ENCODE data around the gene PSMD2. TPM values are rescaled to one million over a fixed set of nuclear protein-coding genes. Genes with fewer than 3 reads are reported as not detected.

Gene PSMD2
- total RNA-seq, 1 experiment from 2014 or later, result 302 TPM

DNA sequence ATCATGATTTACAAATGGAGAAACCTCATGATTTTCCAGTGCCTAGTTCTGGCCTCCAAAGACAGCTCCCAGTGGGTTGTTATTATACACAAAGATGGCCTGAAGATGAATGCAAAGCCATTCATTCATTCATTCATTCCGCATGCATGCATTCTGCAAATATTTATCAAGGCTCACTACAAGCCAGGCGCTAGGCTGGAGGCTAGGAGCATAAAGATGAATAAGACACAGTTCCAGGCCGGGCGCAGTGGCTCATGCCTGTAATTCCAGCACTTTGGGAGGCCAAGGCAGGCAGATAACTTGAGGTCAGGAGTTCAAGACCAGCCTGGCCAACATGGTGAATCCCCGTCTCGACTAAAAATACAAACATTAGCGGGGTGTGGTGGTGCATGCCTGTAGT, 2.4 kb upstream of the PSMD2 start:
- peaks cover 15% of the 10 kb centered on the region for H3K36me3 ChIP-seq
- no peaks in the 10 kb centered on the region for H3K4me1 ChIP-seq
- H3K27me3 ChIP-seq, result no peaks in the 10 kb centered on the region; the same call in 1 of the 2 replicates
- H3K27ac ChIP-seq, result no peak overlapping the region
- H3K4me3 ChIP-seq, result no peak overlapping the region
- DNase-seq, result no peak
- H3K9me3 ChIP-seq (replicated peaks), result no peaks in the 10 kb centered on the region

DNA sequence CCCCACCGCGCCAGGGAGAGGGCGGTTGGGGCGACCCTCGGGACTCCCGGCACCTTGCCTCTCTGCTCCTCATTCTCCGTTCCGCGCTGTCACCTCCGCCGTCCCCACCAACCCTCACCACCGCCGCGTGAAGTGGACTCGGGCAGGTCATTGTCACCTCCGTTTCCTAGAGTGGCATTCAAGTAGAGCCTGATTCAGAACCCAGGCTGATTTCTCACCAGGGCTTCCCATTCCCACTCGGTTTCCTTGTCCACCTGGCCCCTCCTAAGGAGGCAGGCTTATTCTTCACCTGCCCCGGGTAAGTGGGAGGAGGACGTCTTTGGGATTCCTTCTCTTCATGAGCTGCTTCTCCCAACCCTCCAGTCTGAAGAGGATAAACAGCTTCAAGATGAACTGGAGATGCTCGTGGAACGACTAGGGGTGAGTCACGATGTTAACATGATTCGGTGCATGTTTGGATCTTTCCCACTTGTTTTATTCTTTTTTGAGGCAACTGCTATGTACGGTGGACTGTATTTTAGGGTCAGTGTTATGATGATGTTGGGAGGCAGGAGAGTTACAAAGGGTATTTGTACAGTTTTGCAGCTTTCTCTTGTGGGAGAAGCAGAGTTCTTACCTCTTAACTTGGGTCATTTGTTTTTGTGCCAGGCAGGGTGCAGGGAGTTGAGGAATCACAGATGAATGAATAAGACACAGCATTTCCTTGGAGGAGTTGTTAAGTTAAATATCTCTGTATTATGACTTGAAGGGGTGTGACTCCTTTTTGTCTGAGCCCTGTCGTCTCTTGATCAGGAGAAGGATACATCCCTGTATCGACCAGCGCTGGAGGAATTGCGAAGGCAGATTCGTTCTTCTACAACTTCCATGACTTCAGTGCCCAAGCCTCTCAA, 692 bp downstream of the PSMD2 start:
- Histone ChIP-seq H3K9me3 (replicated peaks) (no peaks in the 10 kb centered on the region), H3K4me1 (no peaks in the 10 kb centered on the region), H3K36me3 (peaks cover 43% of the 10 kb centered on the region), H3K4me3 (peak overlapping the region; percentile 99), H3K27ac (peak overlapping the region; percentile 60), H3K27me3 (no peaks in the 10 kb centered on the region)
- no peak for DNase-seq

DNA sequence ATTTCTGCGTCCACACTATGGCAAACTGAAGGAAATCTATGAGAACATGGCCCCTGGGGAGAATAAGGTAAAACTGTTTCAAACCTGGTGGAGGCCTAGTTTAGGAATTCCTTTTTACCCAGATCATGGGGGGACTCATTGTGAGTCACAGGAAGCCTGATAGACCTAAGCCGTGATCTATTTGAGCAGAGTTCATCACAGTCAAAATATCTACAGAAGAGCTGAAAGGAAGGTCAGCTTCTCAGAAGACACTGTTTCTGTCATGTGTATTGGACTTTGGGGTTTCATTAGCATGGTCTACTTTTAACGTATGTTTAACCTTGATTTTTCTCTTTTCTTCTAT, 1.3 kb downstream of the PSMD2 start:
- Histone ChIP-seq H3K4me3 (peak overlapping the region; percentile 99), H3K9me3 (replicated peaks) (no peaks in the 10 kb centered on the region), H3K36me3 (peaks cover 45% of the 10 kb centered on the region), H3K4me1 (no peaks in the 10 kb centered on the region), H3K27ac (no peak overlapping the region), H3K27me3 (no peaks in the 10 kb centered on the region)
- DNase-seq, result no peak

DNA sequence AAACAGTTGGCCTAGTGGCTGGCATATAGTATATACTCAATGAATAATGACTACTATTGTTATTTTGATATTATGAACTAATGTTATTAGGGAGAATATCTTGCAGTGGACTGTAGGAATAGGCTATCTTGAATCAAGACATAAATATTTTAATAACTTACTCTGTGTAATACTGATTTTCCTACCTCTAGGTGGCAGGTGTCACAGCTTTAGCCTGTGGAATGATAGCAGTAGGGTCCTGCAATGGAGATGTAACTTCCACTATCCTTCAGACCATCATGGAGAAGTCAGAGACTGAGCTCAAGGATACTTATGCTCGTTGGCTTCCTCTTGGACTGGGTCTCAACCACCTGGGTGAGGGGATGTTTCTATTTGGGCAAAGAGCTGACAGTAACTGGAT, 6.5 kb downstream of the PSMD2 start:
- Histone ChIP-seq H3K27ac (no peak overlapping the region), H3K4me3 (no peak overlapping the region), H3K27me3 (no peaks in the 10 kb centered on the region), H3K36me3 (peaks cover 74% of the 10 kb centered on the region), H3K4me1 (no peaks in the 10 kb centered on the region), H3K9me3 (replicated peaks) (no peaks in the 10 kb centered on the region)
- no peak for DNase-seq

DNA sequence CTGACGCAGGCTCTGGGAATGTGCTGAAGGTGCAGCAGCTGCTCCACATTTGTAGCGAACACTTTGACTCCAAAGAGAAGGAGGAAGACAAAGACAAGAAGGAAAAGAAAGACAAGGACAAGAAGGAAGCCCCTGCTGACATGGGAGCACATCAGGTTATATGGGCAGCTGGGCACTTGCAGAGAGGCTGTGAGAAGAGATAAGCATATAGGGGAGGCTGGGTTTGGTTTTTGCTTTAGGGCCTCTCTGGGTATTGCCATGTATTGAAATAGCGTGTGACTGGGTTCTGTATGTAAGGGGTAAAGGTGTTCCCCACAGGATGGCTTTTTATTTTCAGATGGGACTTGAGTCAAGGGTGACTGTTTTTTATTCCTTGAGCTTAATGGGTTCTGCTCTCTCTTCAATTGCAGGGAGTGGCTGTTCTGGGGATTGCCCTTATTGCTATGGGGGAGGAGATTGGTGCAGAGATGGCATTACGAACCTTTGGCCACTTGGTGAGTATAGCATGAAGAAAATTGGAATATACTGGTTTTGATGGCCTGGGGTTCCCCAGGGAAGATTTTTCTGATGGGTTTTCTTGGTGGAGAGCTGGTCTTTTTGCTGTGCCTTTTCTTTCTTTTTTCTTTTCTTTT, 7.4 kb downstream of the PSMD2 start:
- no peaks in the 10 kb centered on the region for H3K27me3 ChIP-seq
- peaks cover 65% of the 10 kb centered on the region for H3K36me3 ChIP-seq
- H3K27ac ChIP-seq, result no peak overlapping the region
- DNase-seq, result no peak
- no peak overlapping the region for H3K4me3 ChIP-seq
- no peaks in the 10 kb centered on the region for H3K4me1 ChIP-seq
- H3K9me3 ChIP-seq (replicated peaks), result no peaks in the 10 kb centered on the region

DNA sequence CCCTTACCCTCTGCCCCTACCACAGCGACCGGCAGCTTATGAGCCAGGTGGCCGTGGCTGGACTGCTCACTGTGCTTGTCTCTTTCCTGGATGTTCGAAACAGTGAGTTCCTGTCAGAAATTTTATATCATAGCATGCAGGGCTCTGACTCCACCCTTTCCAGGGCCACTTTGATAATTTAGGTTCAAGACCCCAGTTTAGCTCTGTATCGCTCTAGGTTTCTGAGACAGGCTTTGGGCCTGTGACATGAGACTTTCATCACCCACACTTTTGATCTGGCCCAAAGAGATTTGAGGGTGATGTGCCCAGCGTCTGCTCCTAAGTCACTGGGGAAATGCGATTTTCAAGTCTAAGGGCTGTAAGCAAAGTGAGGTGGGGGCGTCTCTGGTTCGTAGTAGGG, 8.9 kb downstream of the PSMD2 start:
- no peak for DNase-seq
- no peaks in the 10 kb centered on the region for H3K4me1 ChIP-seq
- no peak overlapping the region for H3K27ac ChIP-seq
- H3K27me3 ChIP-seq, result no peaks in the 10 kb centered on the region
- peaks cover 50% of the 10 kb centered on the region for H3K36me3 ChIP-seq
- H3K4me3 ChIP-seq, result no peak overlapping the region
- H3K9me3 ChIP-seq (replicated peaks), result no peaks in the 10 kb centered on the region

DNA sequence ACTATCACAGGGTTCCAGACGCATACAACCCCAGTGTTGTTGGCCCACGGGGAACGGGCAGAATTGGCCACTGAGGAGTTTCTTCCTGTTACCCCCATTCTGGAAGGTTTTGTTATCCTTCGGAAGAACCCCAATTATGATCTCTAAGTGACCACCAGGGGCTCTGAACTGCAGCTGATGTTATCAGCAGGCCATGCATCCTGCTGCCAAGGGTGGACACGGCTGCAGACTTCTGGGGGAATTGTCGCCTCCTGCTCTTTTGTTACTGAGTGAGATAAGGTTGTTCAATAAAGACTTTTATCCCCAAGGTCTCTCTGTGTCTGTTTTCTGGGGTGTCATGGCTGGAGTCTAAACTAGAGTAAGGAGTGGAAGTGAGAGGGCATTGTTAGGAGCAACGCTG, 9.7 kb downstream of the PSMD2 start:
- peaks cover 43% of the 10 kb centered on the region for H3K36me3 ChIP-seq

DNA sequence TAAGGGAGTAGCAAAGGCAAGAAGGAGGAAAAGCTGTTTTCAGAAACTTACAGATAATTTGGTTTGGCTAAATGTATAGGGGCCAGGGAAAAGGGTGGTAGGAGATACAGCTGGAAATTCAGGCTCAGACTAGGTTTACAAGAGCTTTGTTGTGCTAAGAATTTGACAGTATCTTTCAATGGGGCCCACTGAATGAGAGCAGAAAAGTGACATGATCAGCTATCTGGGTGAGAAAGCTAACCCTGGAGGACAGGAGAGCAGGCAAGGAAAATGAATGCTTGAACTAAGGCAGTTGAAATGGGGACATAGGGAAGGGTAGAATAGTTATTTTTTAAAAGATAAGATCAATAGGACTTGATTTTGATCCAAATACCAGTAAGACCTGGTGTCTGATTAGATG, 12.6 kb downstream of the PSMD2 start:
- H3K9me3 ChIP-seq (replicated peaks), result no peaks in the 10 kb centered on the region
- H3K4me1 ChIP-seq, result peaks cover 3% of the 10 kb centered on the region; the same call in 1 of the 2 replicates
- peaks cover 28% of the 10 kb centered on the region for H3K36me3 ChIP-seq
- no peak overlapping the region for H3K4me3 ChIP-seq
- DNase-seq, result no peak
- no peak overlapping the region for H3K27ac ChIP-seq
- no peaks in the 10 kb centered on the region for H3K27me3 ChIP-seq

More for the DNA sequence above, 9.7 kb downstream of the PSMD2 start:
- no peak overlapping the region for H3K27ac ChIP-seq
- no peaks in the 10 kb centered on the region for H3K9me3 ChIP-seq (replicated peaks)
- no peak overlapping the region for H3K4me3 ChIP-seq
- H3K27me3 ChIP-seq, result no peaks in the 10 kb centered on the region
- H3K4me1 ChIP-seq, result 0 out of 2 replicates have a peak, but pooled peaks cover 2% of the 10 kb centered on the region
- DNase-seq, result no peak

DNA sequence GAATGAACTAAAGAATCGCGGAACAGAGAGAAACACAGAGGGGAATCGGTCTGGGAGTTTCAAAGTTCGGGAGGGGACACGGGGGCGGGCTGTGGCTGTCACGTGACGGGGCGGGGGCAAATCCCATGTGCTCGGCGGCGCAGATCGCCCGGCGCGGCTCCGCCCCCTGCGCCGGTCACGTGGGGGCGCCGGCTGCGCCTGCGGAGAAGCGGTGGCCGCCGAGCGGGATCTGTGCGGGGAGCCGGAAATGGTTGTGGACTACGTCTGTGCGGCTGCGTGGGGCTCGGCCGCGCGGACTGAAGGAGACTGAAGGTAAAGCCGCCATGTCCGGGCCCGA, 15.3 kb downstream of the PSMD2 start, which contains the start of gene EIF4G1:
EIF4G1 (plus strand) TSS at position 244 of the 337 bp plus-strand sequence. CDS start 1,191 bp downstream, outside the sequence.
- no peaks in the 10 kb centered on the region for H3K27me3 ChIP-seq
- peak; percentile 92 for DNase-seq
- peak within 1 kb of the TSS; percentile 68 for H3K27ac ChIP-seq
- peak within 1 kb of the TSS; percentile 80 for H3K4me3 ChIP-seq
- peaks cover 35% of the 10 kb centered on the region for H3K36me3 ChIP-seq
- H3K9me3 ChIP-seq (replicated peaks), result no peaks in the 10 kb centered on the region
- peaks cover 3% of the 10 kb centered on the region; the same call in 1 of the 2 replicates for H3K4me1 ChIP-seq

DNA sequence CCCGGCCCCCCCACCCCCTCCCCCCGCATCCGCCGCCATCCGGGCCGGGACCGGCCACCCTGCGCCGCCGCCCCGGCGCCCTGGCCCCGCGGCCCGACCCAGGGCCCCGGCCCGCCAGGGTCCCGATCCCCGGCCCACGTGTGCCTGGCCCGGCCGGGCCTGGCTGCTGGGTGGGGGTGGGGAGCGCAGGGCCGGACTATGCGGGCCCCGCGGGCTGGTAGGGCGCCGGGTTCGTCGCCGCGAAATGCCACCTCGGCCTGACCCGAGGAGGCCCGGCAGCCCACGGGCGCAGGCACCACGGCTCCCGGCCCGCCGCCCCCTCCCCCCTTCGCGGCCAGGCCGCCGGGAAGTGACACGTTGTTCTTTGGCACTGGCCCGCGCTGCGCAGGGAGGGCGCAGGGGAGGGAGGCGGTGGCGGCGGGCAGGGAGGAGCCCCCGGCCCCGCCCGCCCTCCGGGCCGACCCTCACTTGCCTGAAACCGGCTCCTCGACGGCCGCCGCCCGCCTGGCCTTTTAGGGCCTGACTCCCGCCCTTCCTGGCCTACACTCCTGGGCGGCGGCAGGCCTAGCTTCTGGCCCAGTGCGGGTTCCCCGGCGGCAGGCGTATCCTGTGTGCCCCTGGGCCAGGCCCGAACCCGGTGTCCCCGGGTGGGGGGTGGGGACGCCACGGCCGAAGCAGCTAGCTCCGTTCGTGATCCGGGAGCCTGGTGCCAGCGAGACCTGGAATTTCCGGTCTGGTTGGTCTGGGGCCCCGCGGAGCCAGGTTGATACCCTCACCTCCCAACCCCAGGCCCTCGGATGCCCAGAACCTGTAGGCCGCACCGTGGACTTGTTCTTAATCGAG, 15.9 kb downstream of the PSMD2 start:
- peak; percentile 27 to 38 for DNase-seq
- Histone ChIP-seq H3K36me3 (peaks cover 40% of the 10 kb centered on the region), H3K27me3 (no peaks in the 10 kb centered on the region), H3K4me3 (peak overlapping the region; percentile 80), H3K9me3 (replicated peaks) (no peaks in the 10 kb centered on the region), H3K27ac (peak overlapping the region; percentile 68), H3K4me1 (peaks cover 3% of the 10 kb centered on the region; the same call in 1 of the 2 replicates)

DNA sequence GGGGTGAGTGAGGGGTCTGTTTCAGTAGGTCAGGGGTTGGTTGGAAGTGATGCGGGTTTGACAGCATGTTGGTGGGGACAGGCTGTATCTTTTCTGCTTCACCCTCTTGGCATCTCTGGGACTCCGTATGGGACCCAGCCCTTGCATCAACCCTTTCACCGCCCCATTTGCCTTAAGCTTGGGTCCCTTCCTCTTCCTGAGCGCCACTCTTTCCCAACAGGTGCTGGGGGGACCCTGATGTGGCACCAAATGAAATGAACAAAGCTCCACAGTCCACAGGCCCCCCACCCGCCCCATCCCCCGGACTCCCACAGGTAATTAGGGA, 16.5 kb downstream of the PSMD2 start:
- no peak for DNase-seq
- H3K27me3 ChIP-seq, result no peaks in the 10 kb centered on the region
- no peaks in the 10 kb centered on the region for H3K9me3 ChIP-seq (replicated peaks)

DNA sequence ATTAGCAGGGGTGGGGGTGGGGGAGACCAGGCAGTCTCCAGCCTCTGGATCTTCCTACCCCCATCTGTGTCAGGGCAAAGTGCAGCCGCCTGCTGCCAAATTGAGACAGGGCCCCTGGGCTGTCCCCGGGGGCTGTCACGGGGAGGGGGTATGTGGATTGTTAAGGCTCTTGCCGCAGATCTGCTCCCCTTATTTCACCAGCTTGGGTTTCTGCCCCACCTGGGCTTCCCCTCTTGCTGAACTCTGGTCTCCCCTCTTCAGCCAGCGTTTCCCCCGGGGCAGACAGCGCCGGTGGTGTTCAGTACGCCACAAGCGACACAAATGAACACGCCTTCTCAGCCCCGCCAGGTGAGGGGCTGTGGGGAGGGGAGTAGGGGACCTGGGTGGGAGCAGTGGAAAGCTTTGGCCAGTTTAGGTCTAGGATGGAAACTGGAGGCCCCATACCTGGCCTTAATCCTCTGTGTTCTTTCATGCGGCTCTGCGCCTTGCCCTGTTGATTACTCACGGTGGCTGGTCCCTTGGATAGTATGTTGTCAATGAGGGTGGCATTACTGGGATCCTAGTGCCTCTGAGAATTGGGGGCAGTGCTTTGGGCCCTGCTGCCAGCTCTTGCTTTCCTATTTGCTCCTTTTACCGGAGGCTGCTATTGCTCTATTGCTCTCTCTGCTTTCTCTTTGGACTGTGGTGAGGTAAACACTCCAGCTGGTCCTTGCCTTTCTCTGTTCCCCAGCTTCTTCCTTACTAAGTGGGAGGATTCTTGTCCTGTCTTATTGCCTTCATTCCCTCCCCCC, 17.0 kb downstream of the PSMD2 start:
- Histone ChIP-seq H3K4me3 (peak overlapping the region; percentile 80), H3K9me3 (replicated peaks) (no peaks in the 10 kb centered on the region), H3K27me3 (no peaks in the 10 kb centered on the region), H3K27ac (no peak overlapping the region), H3K4me1 (peaks cover 3% of the 10 kb centered on the region; the same call in 1 of the 2 replicates), H3K36me3 (peaks cover 50% of the 10 kb centered on the region)
- DNase-seq, result no peak

More for the DNA sequence above, 16.5 kb downstream of the PSMD2 start:
- Histone ChIP-seq H3K4me3 (peak overlapping the region; percentile 80), H3K36me3 (peaks cover 45% of the 10 kb centered on the region), H3K27ac (peak overlapping the region; percentile 68), H3K4me1 (peaks cover 3% of the 10 kb centered on the region; the same call in 1 of the 2 replicates)

DNA sequence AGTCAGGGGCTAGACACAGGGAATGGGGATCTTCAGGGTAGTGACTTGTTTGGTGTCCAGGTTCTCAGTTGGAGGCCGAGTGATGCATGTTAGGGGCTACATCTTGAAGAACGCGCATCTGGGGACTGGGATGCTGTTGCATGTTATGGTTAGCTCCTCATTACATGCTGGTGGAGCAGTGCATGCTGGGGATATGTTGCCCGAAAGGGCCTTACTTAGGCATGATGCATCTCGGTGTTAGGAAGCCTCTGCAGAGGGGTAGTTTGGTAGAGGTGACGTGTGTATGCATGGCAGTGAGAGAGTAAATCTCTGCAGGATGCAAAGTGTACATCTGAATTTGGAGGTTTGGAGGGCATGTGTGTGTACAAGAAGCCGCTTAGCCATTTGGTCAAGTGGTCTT, 17.8 kb downstream of the PSMD2 start:
- H3K4me3 ChIP-seq, result no peak overlapping the region; the same call in 1 of the 2 replicates
- peaks cover 3% of the 10 kb centered on the region; the same call in 1 of the 2 replicates for H3K4me1 ChIP-seq
- H3K9me3 ChIP-seq (replicated peaks), result no peaks in the 10 kb centered on the region
- no peaks in the 10 kb centered on the region for H3K27me3 ChIP-seq
- H3K36me3 ChIP-seq, result peaks cover 58% of the 10 kb centered on the region
- DNase-seq, result no peak
- H3K27ac ChIP-seq, result no peak overlapping the region

DNA sequence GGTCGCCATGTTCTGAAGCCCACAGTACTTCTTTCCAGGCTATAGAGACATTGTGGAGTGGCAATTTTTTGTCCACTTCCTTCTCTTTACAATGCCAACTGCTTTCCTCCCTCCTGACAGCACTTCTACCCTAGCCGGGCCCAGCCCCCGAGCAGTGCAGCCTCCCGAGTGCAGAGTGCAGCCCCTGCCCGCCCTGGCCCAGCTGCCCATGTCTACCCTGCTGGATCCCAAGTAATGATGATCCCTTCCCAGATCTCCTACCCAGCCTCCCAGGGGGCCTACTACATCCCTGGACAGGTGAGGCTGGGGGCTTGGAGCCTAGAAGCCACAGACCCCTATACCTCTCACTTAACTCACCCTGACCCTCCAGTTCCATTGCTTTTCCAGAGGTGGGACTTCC, 18.2 kb downstream of the PSMD2 start:
- H3K36me3 ChIP-seq, result peaks cover 62% of the 10 kb centered on the region
- H3K4me3 ChIP-seq, result no peak overlapping the region

More for the DNA sequence above, 18.2 kb downstream of the PSMD2 start:
- H3K27ac ChIP-seq, result no peak overlapping the region
- DNase-seq, result no peak
- no peaks in the 10 kb centered on the region for H3K27me3 ChIP-seq
- no peaks in the 10 kb centered on the region for H3K9me3 ChIP-seq (replicated peaks)
- H3K4me1 ChIP-seq, result peaks cover 3% of the 10 kb centered on the region; the same call in 1 of the 2 replicates

Data from SJCRH30 (cell line).